ENCODE results near the gene TMEM260. TPM values are rescaled to one million over a fixed set of nuclear protein-coding genes. Genes with fewer than 3 reads are reported as not detected.

The TMEM260 gene
- total RNA-seq, 1 donor from 2014 or later: 20.6 TPM

GRCh38 chr14:56633544-56633943 is 53.9 kb downstream of the TMEM260 start:
- no peak for FAIRE-seq
- Mint-ChIP-seq H3K9me3 (ENCODE audit: unreplicated experiment) (no peaks in the 10 kb centered on the region), H3K36me3 (ENCODE audit: low read depth, unreplicated experiment) (peaks cover 35% of the 10 kb centered on the region)

GRCh38 chr14:56635041-56635440 is 55.4 kb downstream of the TMEM260 start:
- TF ChIP-seq, protein P1, sequence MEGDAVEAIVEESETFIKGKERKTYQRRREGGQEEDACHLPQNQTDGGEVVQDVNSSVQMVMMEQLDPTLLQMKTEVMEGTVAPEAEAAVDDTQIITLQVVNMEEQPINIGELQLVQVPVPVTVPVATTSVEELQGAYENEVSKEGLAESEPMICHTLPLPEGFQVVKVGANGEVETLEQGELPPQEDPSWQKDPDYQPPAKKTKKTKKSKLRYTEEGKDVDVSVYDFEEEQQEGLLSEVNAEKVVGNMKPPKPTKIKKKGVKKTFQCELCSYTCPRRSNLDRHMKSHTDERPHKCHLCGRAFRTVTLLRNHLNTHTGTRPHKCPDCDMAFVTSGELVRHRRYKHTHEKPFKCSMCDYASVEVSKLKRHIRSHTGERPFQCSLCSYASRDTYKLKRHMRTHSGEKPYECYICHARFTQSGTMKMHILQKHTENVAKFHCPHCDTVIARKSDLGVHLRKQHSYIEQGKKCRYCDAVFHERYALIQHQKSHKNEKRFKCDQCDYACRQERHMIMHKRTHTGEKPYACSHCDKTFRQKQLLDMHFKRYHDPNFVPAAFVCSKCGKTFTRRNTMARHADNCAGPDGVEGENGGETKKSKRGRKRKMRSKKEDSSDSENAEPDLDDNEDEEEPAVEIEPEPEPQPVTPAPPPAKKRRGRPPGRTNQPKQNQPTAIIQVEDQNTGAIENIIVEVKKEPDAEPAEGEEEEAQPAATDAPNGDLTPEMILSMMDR (IDR thresholded peaks at IDR 0.05; ENCODE audit: insufficient read depth, low read depth, low read length): no peak
- no peak for TF ChIP-seq EZH2 (IDR thresholded peaks at IDR 0.05; ENCODE audit: insufficient read depth, low read length)
- Histone ChIP-seq H2AFZ (ENCODE audit: low read depth, low read length) (no peak overlapping the region), H3K4me2 (ENCODE audit: low read length) (no peak overlapping the region), H4K20me1 (ENCODE audit: insufficient read depth, low read length) (peaks cover 4% of the 10 kb centered on the region), H3K9me3 (ENCODE audit: insufficient read depth, low read depth, low read length) (no peaks in the 10 kb centered on the region), H3K79me2 (ENCODE audit: insufficient read depth, low read length) (no peaks in the 10 kb centered on the region), H3K9ac (ENCODE audit: low read length) (no peak overlapping the region), H3K4me3 (ENCODE audit: insufficient read depth, low read depth, low read length) (no peak overlapping the region), H3K4me1 (ENCODE audit: insufficient read depth, low read length) (no peaks in the 10 kb centered on the region), H3K27me3 (ENCODE audit: insufficient read depth, low read length) (no peaks in the 10 kb centered on the region), H3K36me3 (ENCODE audit: insufficient read depth, low read length) (peaks cover 20% of the 10 kb centered on the region), H3K27ac (ENCODE audit: low read depth, low read length) (no peak overlapping the region)
- Mint-ChIP-seq H3K4me3 (ENCODE audit: unreplicated experiment) (no peak overlapping the region), H3K36me3 (ENCODE audit: low read depth, unreplicated experiment) (peaks cover 41% of the 10 kb centered on the region), H3K27me3 (ENCODE audit: low read depth, unreplicated experiment) (no peaks in the 10 kb centered on the region), H3K27ac (ENCODE audit: unreplicated experiment) (no peak overlapping the region), H3K9me3 (ENCODE audit: unreplicated experiment) (no peaks in the 10 kb centered on the region), H3K4me1 (ENCODE audit: low read depth, unreplicated experiment) (no peaks in the 10 kb centered on the region)
- FAIRE-seq (no peak), DNase-seq (ENCODE audit: low read depth) (no peak)

More at GRCh38 chr14:56633544-56633943, 53.9 kb downstream of the TMEM260 start:
- Mint-ChIP-seq H3K27me3 (ENCODE audit: low read depth, unreplicated experiment) (no peaks in the 10 kb centered on the region), H3K4me1 (ENCODE audit: low read depth, unreplicated experiment) (no peaks in the 10 kb centered on the region), H3K4me3 (ENCODE audit: unreplicated experiment) (no peak overlapping the region), H3K27ac (ENCODE audit: unreplicated experiment) (no peak overlapping the region)
- Histone ChIP-seq H3K4me1 (ENCODE audit: insufficient read depth, low read length) (no peaks in the 10 kb centered on the region), H3K9ac (ENCODE audit: low read length) (no peak overlapping the region), H3K4me3 (ENCODE audit: insufficient read depth, low read depth, low read length) (no peak overlapping the region), H3K9me3 (ENCODE audit: insufficient read depth, low read depth, low read length) (no peaks in the 10 kb centered on the region), H2AFZ (ENCODE audit: low read depth, low read length) (no peak overlapping the region), H3K27me3 (ENCODE audit: insufficient read depth, low read length) (no peaks in the 10 kb centered on the region), H3K4me2 (ENCODE audit: low read length) (no peak overlapping the region), H3K79me2 (ENCODE audit: insufficient read depth, low read length) (no peaks in the 10 kb centered on the region), H3K36me3 (ENCODE audit: insufficient read depth, low read length) (peaks cover 19% of the 10 kb centered on the region), H4K20me1 (ENCODE audit: insufficient read depth, low read length) (peaks cover 4% of the 10 kb centered on the region), H3K27ac (ENCODE audit: low read depth, low read length) (no peak overlapping the region)
- no peak for DNase-seq (ENCODE audit: low read depth)
- TF ChIP-seq EZH2 (IDR thresholded peaks at IDR 0.05; ENCODE audit: insufficient read depth, low read length): no peak
- TF ChIP-seq, protein P1 (IDR thresholded peaks at IDR 0.05; ENCODE audit: insufficient read depth, low read depth, low read length): no peak

- peaks cover 2% of the 10 kb centered on the region for H3K9me3 Mint-ChIP-seq (ENCODE audit: unreplicated experiment)
- Histone ChIP-seq H3K9me3 (ENCODE audit: insufficient read depth, low read depth, low read length) (no peaks in the 10 kb centered on the region), H3K9ac (ENCODE audit: low read length) (no peak overlapping the region), H3K79me2 (ENCODE audit: insufficient read depth, low read length) (no peaks in the 10 kb centered on the region), H3K27me3 (ENCODE audit: insufficient read depth, low read length) (no peaks in the 10 kb centered on the region), H4K20me1 (ENCODE audit: insufficient read depth, low read length) (no peaks in the 10 kb centered on the region), H3K4me2 (ENCODE audit: low read length) (no peak overlapping the region), H3K4me1 (ENCODE audit: insufficient read depth, low read length) (no peaks in the 10 kb centered on the region), H3K36me3 (ENCODE audit: insufficient read depth, low read length) (no peaks in the 10 kb centered on the region), H3K27ac (ENCODE audit: low read depth, low read length) (no peak overlapping the region), H2AFZ (ENCODE audit: low read depth, low read length) (no peak overlapping the region), H3K4me3 (ENCODE audit: insufficient read depth, low read depth, low read length) (no peak overlapping the region)
- no peak overlapping the region for H3K4me3 Mint-ChIP-seq (ENCODE audit: unreplicated experiment)
- no peak for DNase-seq (ENCODE audit: low read depth)
- H3K4me1 Mint-ChIP-seq (ENCODE audit: low read depth, unreplicated experiment): peaks cover 7% of the 10 kb centered on the region
- no peaks in the 10 kb centered on the region for H3K27me3 Mint-ChIP-seq (ENCODE audit: low read depth, unreplicated experiment)
- TF ChIP-seq EZH2 (IDR thresholded peaks at IDR 0.05; ENCODE audit: insufficient read depth, low read length): no peak
- TF ChIP-seq, protein P1 (IDR thresholded peaks at IDR 0.05; ENCODE audit: insufficient read depth, low read depth, low read length): no peak
- peaks cover 10% of the 10 kb centered on the region for H3K36me3 Mint-ChIP-seq (ENCODE audit: low read depth, unreplicated experiment)
- no peak for FAIRE-seq
- H3K27ac Mint-ChIP-seq (ENCODE audit: unreplicated experiment): no peak overlapping the region
These were observed 67.9 kb downstream of the TMEM260 start for GRCh38 chr14:56647493-56647892.
